ENCODE results near the gene ID3.

- no peak for TF ChIP-seq CTCF (conservative IDR thresholded peaks at IDR 0.05)
- no peak for TF ChIP-seq EZH2 (IDR thresholded peaks at IDR 0.05; ENCODE audit: low read depth)
Measured at GRCh38 chr1:23594149-23594907, 35.0 kb upstream of the ID3 start.

Measured in PC-9 (cell line).